DND-41 (cell line): ENCODE results near the gene GLB1L.

ENCODE experiments used
- ATAC-seq: fragments of 200-7000 bp; cut with Tn5 transposase; 3 replicates; pipeline ENCODE4 v1.9.1; 2021; ENCODE audit warnings: low read depth; ENCODE audit not compliant: insufficient read depth
- DNase-seq: peaks from one replicate; pipeline ENCODE4 v3.0.0-alpha.2; 2020
- H2AFZ ChIP-seq: 2 replicates; pipeline ENCODE4 v1.6.0; 2012; ENCODE audit warnings: low read depth, low read length
- H3K27ac ChIP-seq: 2 replicates; pipeline ENCODE4 v1.5.1; 2012; ENCODE audit warnings: low read length, inconsistent platforms
- H3K27me3 ChIP-seq: fragments of 200-600 bp; sonication (generic); 2 replicates; pipeline ENCODE4 v1.6.0; 2012; ENCODE audit warnings: low read length, mild to moderate bottlenecking, inconsistent platforms; ENCODE audit not compliant: insufficient read depth, poor library complexity
- H3K36me3 ChIP-seq: 2 replicates; pipeline ENCODE4 v1.5.1; 2012; ENCODE audit warnings: low read length, inconsistent platforms; ENCODE audit not compliant: insufficient read depth
- H3K4me1 ChIP-seq: 2 replicates; pipeline ENCODE4 v1.5.1; 2012; ENCODE audit warnings: mild to moderate bottlenecking, low read length; ENCODE audit not compliant: insufficient read depth
- H3K4me2 ChIP-seq: 2 replicates; pipeline ENCODE4 v1.6.0; 2012; ENCODE audit warnings: mild to moderate bottlenecking, moderate library complexity, low read length, inconsistent platforms; ENCODE audit not compliant: insufficient read depth
- H3K4me3 ChIP-seq, 2 experiments: fragments of 200-600 bp in 1 of 2; shearing (Covaris generic) in 1 of 2; 2 replicates each; pipeline ENCODE4 v1.5.1; 2012 to 2016; ENCODE audit warnings: inconsistent platforms in 2 of 2, low read length in 2 of 2, mild to moderate bottlenecking in 2 of 2, low read depth in 1 of 2, moderate library complexity in 1 of 2
- H3K79me2 ChIP-seq: 2 replicates; pipeline ENCODE4 v1.6.0; 2012; ENCODE audit warnings: low read length, inconsistent platforms; ENCODE audit not compliant: insufficient read depth
- H3K9ac ChIP-seq: 2 replicates; pipeline ENCODE4 v1.6.0; 2012; ENCODE audit warnings: low read depth, mild to moderate bottlenecking, inconsistent platforms, low read length, moderate library complexity
- H3K9me3 ChIP-seq: 2 replicates; pipeline ENCODE4 v1.5.1; 2012; ENCODE audit warnings: low read length, moderate library complexity, mild to moderate bottlenecking, inconsistent platforms; ENCODE audit not compliant: insufficient read depth, severe bottlenecking
- H4K20me1 ChIP-seq: 2 replicates; pipeline ENCODE4 v1.6.0; 2012; ENCODE audit warnings: low read length; ENCODE audit not compliant: insufficient read depth
- CTCF ChIP-seq: IDR thresholded peaks from 2 replicates; pipeline ENCODE4 v1.5.1; 2012; ENCODE audit warnings: borderline replicate concordance, low read length, moderate library complexity, mild to moderate bottlenecking; ENCODE audit not compliant: poor library complexity, severe bottlenecking; ENCODE audit errors: extremely low read depth
- EZH2 ChIP-seq: IDR thresholded peaks from 3 replicates; pipeline ENCODE4 v1.6.1; 2012; ENCODE audit warnings: borderline replicate concordance, low read depth, mild to moderate bottlenecking, moderate library complexity, low read length, inconsistent platforms; ENCODE audit not compliant: severe bottlenecking

GLB1L gene

GRCh38 chr2:219246559-219246958 lies 1.3 kb upstream of the GLB1L start:
- Histone ChIP-seq H3K27me3 (peaks cover under 1% of the 10 kb centered on the region), H3K4me1 (peaks cover 53% of the 10 kb centered on the region), H3K79me2 (peaks cover 14% of the 10 kb centered on the region), H3K9me3 (no peaks in the 10 kb centered on the region), H3K4me2 (peak overlapping the region; percentile 84), H3K36me3 (peaks cover 6% of the 10 kb centered on the region), H3K4me3 (peak overlapping the region in 1 of 2 experiments; percentile 87; a peak in 2 of 4 replicates), H3K9ac (0 out of 2 replicates have a peak overlapping the region, but pooled peaks have one; percentile 90), H4K20me1 (peaks cover 30% of the 10 kb centered on the region), H2AFZ (no peak overlapping the region), H3K27ac (peak overlapping the region; percentile 77)
- DNase-seq (no peak), ATAC-seq (no peak)
- no peak for TF ChIP-seq CTCF
- no peak for TF ChIP-seq EZH2

GRCh38 chr2:219245899-219246230 lies 621 bp upstream of the GLB1L start:
- peaks cover 30% of the 10 kb centered on the region for H4K20me1 ChIP-seq
- H3K9me3 ChIP-seq, result no peaks in the 10 kb centered on the region
- TF ChIP-seq EZH2 (no peak), CTCF (no peak)
- H3K9ac ChIP-seq, result peak overlapping the region; percentile 90
- H3K4me3 ChIP-seq, result peak overlapping the region; percentile 87
- no peak for ATAC-seq
- H3K79me2 ChIP-seq, result peaks cover 14% of the 10 kb centered on the region
- DNase-seq, result no peak
- peak overlapping the region; percentile 84 for H3K4me2 ChIP-seq
- H3K27ac ChIP-seq, result peak overlapping the region; percentile 93
- peaks cover 53% of the 10 kb centered on the region for H3K4me1 ChIP-seq
- H2AFZ ChIP-seq, result peak overlapping the region; percentile 94
- H3K27me3 ChIP-seq, result no peaks in the 10 kb centered on the region
- peaks cover 6% of the 10 kb centered on the region for H3K36me3 ChIP-seq

- Histone ChIP-seq H3K36me3 (peaks cover 6% of the 10 kb centered on the region), H3K9ac (peak overlapping the region; percentile 90), H3K4me1 (peaks cover 51% of the 10 kb centered on the region), H4K20me1 (peaks cover 28% of the 10 kb centered on the region), H2AFZ (peak overlapping the region; percentile 94), H3K4me2 (peak overlapping the region; percentile 84), H3K4me3 (peak overlapping the region; percentile 87), H3K79me2 (peaks cover 14% of the 10 kb centered on the region), H3K27me3 (no peaks in the 10 kb centered on the region), H3K27ac (peak overlapping the region; percentile 93), H3K9me3 (no peaks in the 10 kb centered on the region)
- no peak for ATAC-seq
- no peak for DNase-seq
- TF ChIP-seq CTCF (no peak), EZH2 (no peak)
These were observed 476 bp downstream of the GLB1L start for GRCh38 chr2:219244789-219245147.

- TF ChIP-seq CTCF, result no peak
- no peak for TF ChIP-seq EZH2
- no peak for ATAC-seq
- H2AFZ ChIP-seq, result no peak overlapping the region
- peaks cover 14% of the 10 kb centered on the region for H3K79me2 ChIP-seq
- no peak overlapping the region for H3K4me2 ChIP-seq
- H3K4me3 ChIP-seq, result no peak overlapping the region
- H4K20me1 ChIP-seq, result peaks cover 15% of the 10 kb centered on the region
- no peak overlapping the region for H3K9ac ChIP-seq
- no peaks in the 10 kb centered on the region for H3K9me3 ChIP-seq
- H3K27ac ChIP-seq, result no peak overlapping the region
- no peaks in the 10 kb centered on the region for H3K27me3 ChIP-seq
- peaks cover 4% of the 10 kb centered on the region for H3K36me3 ChIP-seq
- H3K4me1 ChIP-seq, result peaks cover 38% of the 10 kb centered on the region
- no peak for DNase-seq
These were observed 1.9 kb downstream of the GLB1L start for GRCh38 chr2:219243291-219243761.
